Smooth muscle cell (in vitro differentiated cells): Measurements from ENCODE around the gene FAF1. TPM values are rescaled to one million over a fixed set of nuclear protein-coding genes. Genes with fewer than 3 reads are reported as not detected.
"Not testable (repeated sequence)": the region's sequence is repeated elsewhere in the genome, so short reads cannot be mapped to it uniquely, and the experiment has no call there.

Experiments used
- DNase-seq: peaks from one replicate; lab custom pipeline; 2025; ENCODE audit not compliant: unreplicated experiment; lab: John Stamatoyannopoulos, UW
- H2AFZ ChIP-seq: fragments of 200-600 bp; sonication (generic); 2 replicates; pipeline ENCODE4 v1.6.0; 2016; ENCODE audit warnings: antibody characterized with exemption, low read depth, mild to moderate bottlenecking
- H3F3A ChIP-seq: fragments of 200-600 bp; sonication (generic); 2 replicates; pipeline ENCODE4 v1.6.0; 2017; ENCODE audit warnings: antibody characterized with exemption, low read depth
- H3K27ac ChIP-seq: fragments of 200-600 bp; sonication (generic); 2 replicates; pipeline ENCODE4 v1.5.1; 2016; ENCODE audit warnings: low read depth, mild to moderate bottlenecking
- H3K27me3 ChIP-seq: fragments of 200-600 bp; sonication (generic); 2 replicates; pipeline ENCODE4 v1.6.1; 2016; ENCODE audit warnings: low read depth, mild to moderate bottlenecking
- H3K36me3 ChIP-seq: fragments of 200-600 bp; sonication (generic); 2 replicates; pipeline ENCODE4 v1.5.1; 2016; ENCODE audit warnings: low read depth
- H3K4me1 ChIP-seq: fragments of 200-600 bp; sonication (generic); 2 replicates; pipeline ENCODE4 v1.5.1; 2016; ENCODE audit warnings: low read depth
- H3K4me2 ChIP-seq: fragments of 200-600 bp; sonication (generic); 2 replicates; pipeline ENCODE4 v1.6.0; 2016; ENCODE audit warnings: mild to moderate bottlenecking
- H3K4me3 ChIP-seq: fragments of 200-600 bp; sonication (generic); 2 replicates; pipeline ENCODE4 v1.5.1; 2016; ENCODE audit warnings: mild to moderate bottlenecking
- H3K79me2 ChIP-seq: fragments of 200-600 bp; sonication (generic); 2 replicates; pipeline ENCODE4 v1.6.0; 2016; ENCODE audit warnings: low read depth, mild to moderate bottlenecking
- H3K9ac ChIP-seq: fragments of 200-600 bp; sonication (generic); 2 replicates; pipeline ENCODE4 v1.6.0; 2016; ENCODE audit warnings: low read depth
- H3K9me3 ChIP-seq: fragments of 200-600 bp; sonication (generic); replicated peaks from 2 replicates; pipeline ENCODE4 v1.5.1; 2016; ENCODE audit warnings: low read depth
- H4K20me1 ChIP-seq: fragments of 200-600 bp; sonication (generic); 2 replicates; pipeline ENCODE4 v1.6.0; 2016; ENCODE audit warnings: low read depth
- CTCF ChIP-seq: fragments of 200-600 bp; sonication (generic); IDR thresholded peaks from 2 replicates; pipeline ENCODE4 v1.5.1; 2017; ENCODE audit warnings: borderline replicate concordance, mild to moderate bottlenecking, antibody characterized with exemption; ENCODE audit not compliant: insufficient read depth, poor library complexity, severe bottlenecking
- WGBS: methylation state at CpG from one replicate; pipeline ENCODE4 v1.1.7; 2016; ENCODE audit warnings: low lambda C conversion rate; 5-methylcytosine and 5-hydroxymethylcytosine counted together
- polyA plus RNA-seq: library from polyadenylated mRNA; unstranded; fragments of >200 nt; fragmentation: Nextera tagmentation; extraction: Ambion mirVana; gene quantifications from 2 replicates; pipeline ENCODE4 v1.2.1, GENCODE V29; 2016
- total RNA-seq: library from RNA; depleted of rRNA; stranded (reverse); fragments of >200 nt; gene quantifications from 2 replicates; pipeline ENCODE4 v1.2.3, GENCODE V29; 2014

The FAF1 gene
- total and polyA plus RNA-seq, 2 experiments from 2014 or later = 51.5 to 51.6 TPM

- no peak overlapping the region for H2AFZ ChIP-seq
- 80% methylated on average over 1 of the region's 1 CpG for WGBS
- no peaks in the 10 kb centered on the region for H3K79me2 ChIP-seq
- no peak overlapping the region for H3K4me3 ChIP-seq
- H3K9ac ChIP-seq = no peak overlapping the region
- no peak for DNase-seq
- H3K27me3 ChIP-seq = no peaks in the 10 kb centered on the region
- no peaks in the 10 kb centered on the region for H4K20me1 ChIP-seq
- H3K27ac ChIP-seq = no peak overlapping the region
- TF ChIP-seq CTCF = no peak
- H3K36me3 ChIP-seq = no peaks in the 10 kb centered on the region
- no peaks in the 10 kb centered on the region for H3K9me3 ChIP-seq
- H3F3A ChIP-seq = no peaks in the 10 kb centered on the region
- H3K4me1 ChIP-seq = no peaks in the 10 kb centered on the region
- no peak overlapping the region for H3K4me2 ChIP-seq
Measured at GRCh38 chr1:50719126-50719525, 240.9 kb downstream of the FAF1 start.

- H3K79me2 ChIP-seq = no peaks in the 10 kb centered on the region
- no peak overlapping the region for H3K4me2 ChIP-seq
- H3K4me1 ChIP-seq = no peaks in the 10 kb centered on the region
- H4K20me1 ChIP-seq = no peaks in the 10 kb centered on the region
- H3K9me3 ChIP-seq = no peaks in the 10 kb centered on the region
- H3K9ac ChIP-seq = no peak overlapping the region
- no peaks in the 10 kb centered on the region for H3K27me3 ChIP-seq
- no peak for DNase-seq
- WGBS = 97% methylated on average over 1 of the region's 1 CpG
- no peak overlapping the region for H3K27ac ChIP-seq
- no peaks in the 10 kb centered on the region for H3F3A ChIP-seq
- no peak for TF ChIP-seq CTCF
- H2AFZ ChIP-seq = no peak overlapping the region
- H3K36me3 ChIP-seq = no peaks in the 10 kb centered on the region
- H3K4me3 ChIP-seq = no peak overlapping the region
Measured at GRCh38 chr1:50717327-50717726, 242.7 kb downstream of the FAF1 start.

- H3K27ac ChIP-seq, H2AFZ ChIP-seq, H3K9ac ChIP-seq, H4K20me1 ChIP-seq, H3K9me3 ChIP-seq, H3K4me2 ChIP-seq, H3F3A ChIP-seq, H3K4me1 ChIP-seq, H3K36me3 ChIP-seq, DNase-seq, H3K4me3 ChIP-seq, H3K79me2 ChIP-seq, H3K27me3 ChIP-seq: not testable (repeated sequence)
- WGBS = 96% methylated on average over 7 of the region's 7 CpGs
Measured at GRCh38 chr1:50716455-50716854, 243.6 kb downstream of the FAF1 start.

- Histone ChIP-seq H4K20me1 (no peaks in the 10 kb centered on the region), H3F3A (no peaks in the 10 kb centered on the region), H3K9me3 (no peaks in the 10 kb centered on the region), H3K79me2 (no peaks in the 10 kb centered on the region), H3K4me3 (no peak overlapping the region), H3K4me2 (no peak overlapping the region), H3K9ac (no peak overlapping the region), H3K36me3 (no peaks in the 10 kb centered on the region), H2AFZ (no peak overlapping the region), H3K4me1 (peaks cover 9% of the 10 kb centered on the region), H3K27me3 (no peaks in the 10 kb centered on the region), H3K27ac (no peak overlapping the region)
- no peak for TF ChIP-seq CTCF
- 95% methylated on average over 3 of the region's 3 CpGs for WGBS
- no peak for DNase-seq
Measured at GRCh38 chr1:50710099-50710498, 250.0 kb downstream of the FAF1 start.
